ENCODE data around the gene RPS18. TPM values are rescaled to one million over a fixed set of nuclear protein-coding genes. Genes with fewer than 3 reads are reported as not detected.
A peak's percentile ranks its signal among the peaks of the same experiment; 100 is the strongest.

Gene RPS18
- total and polyA plus RNA-seq, 9 of the 15 experiments (the other 6 are each of a cell fraction or from before 2014, with no cell fraction given), result 5,023 to 17,516 (median 8,131) TPM

GRCh38 chr6:33279971-33280511 is 8.2 kb downstream of the RPS18 start (continued):
- TF ChIP-seq NUFIP1 (IDR thresholded peaks at IDR 0.05; ENCODE audit: partially characterized antibody) (no peak), ZNF280A (IDR thresholded peaks at IDR 0.05; ENCODE audit: low read depth, partially characterized antibody) (no peak), HMG20A (CRISPR knock-in tag; conservative IDR thresholded peaks at IDR 0.05) (no peak), ZBTB40 (IDR thresholded peaks at IDR 0.05) (no peak), ZBTB40 (CRISPR knock-in tag; IDR thresholded peaks at IDR 0.05) (no peak), HDAC8 (tag; IDR thresholded peaks at IDR 0.05) (no peak), ZNF384 (IDR thresholded peaks at IDR 0.05; ENCODE audit: low read depth, low read length) (peak; percentile 21; the same call in 1 of the 2 replicates), TCF7 (IDR thresholded peaks at IDR 0.05; ENCODE audit: borderline replicate concordance) (no peak), ZC3H8 (IDR thresholded peaks at IDR 0.05) (0 out of 2 replicates have a peak, but pooled peaks have one; percentile 43), ZNF561 (CRISPR knock-in tag; conservative IDR thresholded peaks at IDR 0.05) (no peak), ZFX (CRISPR knock-in tag; IDR thresholded peaks at IDR 0.05) (peak; percentile 42), ATF4 (CRISPR knock-in tag; IDR thresholded peaks at IDR 0.05) (no peak), CHAMP1 (IDR thresholded peaks at IDR 0.05) (no peak)

Measured in K562 (cell line).